Measurements from ENCODE around the gene IL17RD. TPM values are rescaled to one million over a fixed set of nuclear protein-coding genes. Genes with fewer than 3 reads are reported as not detected.

Gene IL17RD
- total RNA-seq, 1 donor from 2014 or later, result 10.7 TPM

DNA sequence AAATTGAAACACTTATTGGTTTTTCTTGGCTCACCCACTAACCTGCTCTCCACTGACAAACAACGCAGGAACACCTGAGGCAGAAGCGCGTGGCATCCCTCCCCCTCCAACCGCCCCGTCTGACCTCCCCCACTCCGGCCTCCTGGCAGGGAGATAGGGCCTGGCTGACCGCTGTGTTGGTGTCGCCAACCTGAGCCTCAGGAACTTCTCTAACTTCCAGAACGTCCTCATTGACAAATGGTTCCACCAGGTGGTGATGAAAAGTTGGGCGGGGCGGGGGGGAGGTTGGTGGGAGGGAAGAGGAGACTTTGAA lies 22.8 kb downstream of the IL17RD start:
- Mint-ChIP-seq H3K27ac (ENCODE audit: unreplicated experiment) (no peak overlapping the region), H3K36me3 (ENCODE audit: low read depth, unreplicated experiment) (no peaks in the 10 kb centered on the region), H3K4me1 (ENCODE audit: unreplicated experiment) (peaks cover 25% of the 10 kb centered on the region), H3K27me3 (ENCODE audit: unreplicated experiment) (peaks cover 3% of the 10 kb centered on the region), H3K9me3 (ENCODE audit: unreplicated experiment) (no peaks in the 10 kb centered on the region), H3K4me3 (ENCODE audit: unreplicated experiment) (no peak overlapping the region)
- TF ChIP-seq, protein P1, sequence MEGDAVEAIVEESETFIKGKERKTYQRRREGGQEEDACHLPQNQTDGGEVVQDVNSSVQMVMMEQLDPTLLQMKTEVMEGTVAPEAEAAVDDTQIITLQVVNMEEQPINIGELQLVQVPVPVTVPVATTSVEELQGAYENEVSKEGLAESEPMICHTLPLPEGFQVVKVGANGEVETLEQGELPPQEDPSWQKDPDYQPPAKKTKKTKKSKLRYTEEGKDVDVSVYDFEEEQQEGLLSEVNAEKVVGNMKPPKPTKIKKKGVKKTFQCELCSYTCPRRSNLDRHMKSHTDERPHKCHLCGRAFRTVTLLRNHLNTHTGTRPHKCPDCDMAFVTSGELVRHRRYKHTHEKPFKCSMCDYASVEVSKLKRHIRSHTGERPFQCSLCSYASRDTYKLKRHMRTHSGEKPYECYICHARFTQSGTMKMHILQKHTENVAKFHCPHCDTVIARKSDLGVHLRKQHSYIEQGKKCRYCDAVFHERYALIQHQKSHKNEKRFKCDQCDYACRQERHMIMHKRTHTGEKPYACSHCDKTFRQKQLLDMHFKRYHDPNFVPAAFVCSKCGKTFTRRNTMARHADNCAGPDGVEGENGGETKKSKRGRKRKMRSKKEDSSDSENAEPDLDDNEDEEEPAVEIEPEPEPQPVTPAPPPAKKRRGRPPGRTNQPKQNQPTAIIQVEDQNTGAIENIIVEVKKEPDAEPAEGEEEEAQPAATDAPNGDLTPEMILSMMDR (IDR thresholded peaks at IDR 0.05; ENCODE audit: unreplicated experiment), result no peak
- DNase-seq (ENCODE audit: low spot score), result no peak

DNA sequence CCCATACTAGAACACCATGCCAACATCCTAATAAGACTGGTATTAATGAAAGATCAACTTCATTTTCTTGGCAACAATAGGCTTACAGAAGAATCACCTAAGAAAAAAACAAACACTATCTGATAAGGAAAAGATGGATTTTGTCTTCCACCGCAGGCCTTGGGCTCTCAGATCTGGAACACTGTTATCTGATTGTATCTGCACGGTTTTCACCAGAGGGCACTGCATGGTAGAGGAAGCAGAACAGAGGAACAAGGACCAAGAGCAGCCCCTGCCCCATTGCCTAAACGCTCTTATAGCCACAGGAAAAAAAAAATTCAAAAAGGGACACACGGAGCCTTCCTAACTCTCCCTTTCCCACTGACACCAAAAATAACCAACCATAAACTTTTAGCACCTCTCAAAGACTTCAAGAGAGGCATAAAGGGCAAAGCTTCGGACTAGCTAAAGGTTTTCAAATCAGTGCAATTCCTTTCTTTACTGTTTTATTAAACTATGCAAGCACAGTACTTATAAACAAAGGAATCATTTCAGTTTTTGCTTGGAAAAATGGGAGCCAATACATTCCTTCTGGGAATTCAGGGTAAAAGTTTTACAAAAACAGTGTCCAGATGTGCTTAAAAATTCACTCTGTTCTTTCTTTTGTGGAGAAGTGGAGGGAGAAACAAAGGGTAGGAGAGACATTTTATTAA lies 23.3 kb downstream of the IL17RD start:
- no peaks in the 10 kb centered on the region for H3K9me3 Mint-ChIP-seq (ENCODE audit: unreplicated experiment)
- H3K27me3 Mint-ChIP-seq (ENCODE audit: unreplicated experiment), result peaks cover 3% of the 10 kb centered on the region
- H3K27ac Mint-ChIP-seq (ENCODE audit: unreplicated experiment), result no peak overlapping the region
- no peak for DNase-seq (ENCODE audit: low spot score)
- H3K36me3 Mint-ChIP-seq (ENCODE audit: low read depth, unreplicated experiment), result no peaks in the 10 kb centered on the region
- peaks cover 30% of the 10 kb centered on the region for H3K4me1 Mint-ChIP-seq (ENCODE audit: unreplicated experiment)
- H3K4me3 Mint-ChIP-seq (ENCODE audit: unreplicated experiment), result no peak overlapping the region
- TF ChIP-seq, protein P1 (IDR thresholded peaks at IDR 0.05; ENCODE audit: unreplicated experiment), result no peak

DNA sequence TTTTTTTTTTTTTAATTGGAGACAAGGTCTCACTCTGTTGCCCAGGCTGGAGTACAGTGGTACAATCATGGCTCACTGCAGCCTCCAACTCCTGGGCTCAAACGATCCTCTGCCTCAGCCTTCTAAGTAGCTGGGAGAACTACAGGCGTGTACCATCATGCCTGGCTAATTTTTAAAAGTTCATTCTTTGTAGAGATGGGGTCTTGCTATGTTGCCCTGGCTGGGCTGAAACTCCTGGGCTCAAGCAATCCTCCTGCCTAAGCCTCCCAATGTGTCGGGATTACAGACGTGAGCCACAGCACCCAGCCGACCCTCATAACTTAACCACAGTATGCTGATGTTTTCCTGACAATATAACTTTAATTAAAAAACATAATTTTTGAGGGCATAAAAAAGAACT lies 24.3 kb downstream of the IL17RD start:
- no peaks in the 10 kb centered on the region for H3K36me3 Mint-ChIP-seq (ENCODE audit: low read depth, unreplicated experiment)
- no peak overlapping the region for H3K27ac Mint-ChIP-seq (ENCODE audit: unreplicated experiment)
- peaks cover 38% of the 10 kb centered on the region for H3K4me1 Mint-ChIP-seq (ENCODE audit: unreplicated experiment)
- TF ChIP-seq, protein P1 (IDR thresholded peaks at IDR 0.05; ENCODE audit: unreplicated experiment), result no peak
- no peak for DNase-seq (ENCODE audit: low spot score)
- peaks cover 3% of the 10 kb centered on the region for H3K27me3 Mint-ChIP-seq (ENCODE audit: unreplicated experiment)
- no peak overlapping the region for H3K4me3 Mint-ChIP-seq (ENCODE audit: unreplicated experiment)
- no peaks in the 10 kb centered on the region for H3K9me3 Mint-ChIP-seq (ENCODE audit: unreplicated experiment)

DNA sequence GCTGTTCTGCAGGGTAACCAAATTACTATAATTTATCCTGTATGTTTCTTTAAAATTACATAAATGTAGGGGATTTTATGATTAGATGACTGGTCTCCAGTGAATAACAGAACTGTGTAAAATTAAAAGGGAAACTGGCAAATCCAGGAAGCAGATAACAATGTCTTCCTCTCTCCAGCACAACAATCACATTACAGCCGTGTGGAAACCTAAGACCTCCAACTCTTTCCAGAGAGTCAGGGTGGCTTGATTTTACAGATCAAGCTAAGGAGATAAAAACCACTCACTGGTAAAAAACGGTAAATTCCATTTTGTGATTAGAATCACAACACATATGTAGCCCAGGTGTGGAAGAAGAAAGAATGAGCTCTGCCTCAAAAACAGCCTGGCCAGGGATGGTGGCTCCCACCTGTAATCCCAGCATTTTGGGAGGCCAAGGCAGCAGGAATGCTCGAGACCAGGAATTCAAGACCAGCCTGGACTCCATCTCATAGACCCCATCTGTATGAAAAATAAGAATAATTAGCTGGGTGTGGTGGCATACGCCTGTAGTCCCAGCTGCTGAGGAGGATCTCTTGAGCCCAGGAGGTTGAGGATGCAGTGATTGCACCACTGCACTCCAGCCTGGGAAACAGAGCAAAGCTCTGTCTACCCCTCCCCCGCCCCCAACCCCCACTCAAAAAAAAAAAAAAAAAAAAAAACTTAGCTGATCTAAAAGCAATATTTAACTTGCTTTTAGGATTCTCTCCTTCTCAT lies 29.0 kb downstream of the IL17RD start:
- Mint-ChIP-seq H3K36me3 (ENCODE audit: low read depth, unreplicated experiment) (no peaks in the 10 kb centered on the region), H3K9me3 (ENCODE audit: unreplicated experiment) (no peaks in the 10 kb centered on the region), H3K27me3 (ENCODE audit: unreplicated experiment) (peaks cover 5% of the 10 kb centered on the region), H3K4me3 (ENCODE audit: unreplicated experiment) (no peak overlapping the region), H3K27ac (ENCODE audit: unreplicated experiment) (peak overlapping the region; percentile 54), H3K4me1 (ENCODE audit: unreplicated experiment) (peaks cover 55% of the 10 kb centered on the region)
- TF ChIP-seq, protein P1 (IDR thresholded peaks at IDR 0.05; ENCODE audit: unreplicated experiment), result no peak
- no peak for DNase-seq (ENCODE audit: low spot score)

DNA sequence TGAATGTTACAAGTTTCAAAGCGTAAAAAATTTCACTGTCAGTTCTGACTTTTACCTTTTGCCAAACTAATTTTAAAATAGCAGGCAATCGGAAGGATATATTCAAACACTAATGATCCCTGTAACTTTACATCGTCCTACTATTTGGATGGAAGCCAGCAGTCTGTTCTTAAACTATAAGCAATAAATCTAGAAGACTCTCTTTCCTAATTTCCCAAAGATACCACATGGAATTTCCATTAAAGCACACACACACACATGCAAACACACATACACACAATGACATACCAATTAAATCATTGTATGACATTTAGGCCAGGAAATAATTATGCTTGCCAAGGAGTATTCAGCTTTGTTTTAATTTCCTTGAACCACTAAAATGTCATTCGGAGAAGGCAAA lies 32.0 kb downstream of the IL17RD start:
- H3K9me3 Mint-ChIP-seq (ENCODE audit: unreplicated experiment), result no peaks in the 10 kb centered on the region
- no peak overlapping the region for H3K4me3 Mint-ChIP-seq (ENCODE audit: unreplicated experiment)
- H3K36me3 Mint-ChIP-seq (ENCODE audit: low read depth, unreplicated experiment), result no peaks in the 10 kb centered on the region
- peaks cover 75% of the 10 kb centered on the region for H3K4me1 Mint-ChIP-seq (ENCODE audit: unreplicated experiment)
- no peak for DNase-seq (ENCODE audit: low spot score)
- H3K27me3 Mint-ChIP-seq (ENCODE audit: unreplicated experiment), result peaks cover 11% of the 10 kb centered on the region
- TF ChIP-seq, protein P1 (IDR thresholded peaks at IDR 0.05; ENCODE audit: unreplicated experiment), result no peak
- no peak overlapping the region for H3K27ac Mint-ChIP-seq (ENCODE audit: unreplicated experiment)

Measured in endothelial cell (in vitro differentiated cells).